ENCODE data around the gene ANKRD40.

DNA sequence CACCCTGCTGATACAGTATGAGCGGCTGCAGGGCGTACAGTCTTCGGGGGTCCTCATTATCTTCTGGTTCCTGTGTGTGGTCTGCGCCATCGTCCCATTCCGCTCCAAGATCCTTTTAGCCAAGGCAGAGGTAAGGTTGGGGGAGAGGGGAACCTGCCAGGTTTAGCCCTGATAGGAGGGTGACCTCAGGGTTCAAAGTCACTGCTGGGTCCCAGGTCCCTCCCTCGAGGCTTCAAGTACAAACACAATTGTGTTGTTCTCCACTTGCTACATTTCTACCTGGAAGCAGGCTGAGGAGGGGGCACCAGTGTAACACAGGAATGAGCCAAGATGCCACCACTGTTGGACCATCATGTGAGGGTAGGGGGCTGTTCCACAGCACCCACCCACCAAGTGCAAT is 50.7 kb downstream of the ANKRD40 start:
- TF ChIP-seq, protein P1, sequence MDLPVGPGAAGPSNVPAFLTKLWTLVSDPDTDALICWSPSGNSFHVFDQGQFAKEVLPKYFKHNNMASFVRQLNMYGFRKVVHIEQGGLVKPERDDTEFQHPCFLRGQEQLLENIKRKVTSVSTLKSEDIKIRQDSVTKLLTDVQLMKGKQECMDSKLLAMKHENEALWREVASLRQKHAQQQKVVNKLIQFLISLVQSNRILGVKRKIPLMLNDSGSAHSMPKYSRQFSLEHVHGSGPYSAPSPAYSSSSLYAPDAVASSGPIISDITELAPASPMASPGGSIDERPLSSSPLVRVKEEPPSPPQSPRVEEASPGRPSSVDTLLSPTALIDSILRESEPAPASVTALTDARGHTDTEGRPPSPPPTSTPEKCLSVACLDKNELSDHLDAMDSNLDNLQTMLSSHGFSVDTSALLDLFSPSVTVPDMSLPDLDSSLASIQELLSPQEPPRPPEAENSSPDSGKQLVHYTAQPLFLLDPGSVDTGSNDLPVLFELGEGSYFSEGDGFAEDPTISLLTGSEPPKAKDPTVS (IDR thresholded peaks at IDR 0.05; ENCODE audit: low read depth, low read length) = no peak
- TF ChIP-seq NFIC (IDR thresholded peaks at IDR 0.05; ENCODE audit: low read depth, low read length) (no peak), IKZF1 (conservative IDR thresholded peaks at IDR 0.05) (no peak), EGR1 (IDR thresholded peaks at IDR 0.05; ENCODE audit: borderline replicate concordance in 1 of 2, low read depth in 2 of 2, low read length in 2 of 2) (no peak), POLR2AphosphoS5 (IDR thresholded peaks at IDR 0.05; ENCODE audit: low read length) (no peak), POLR2AphosphoS2 (IDR thresholded peaks at IDR 0.05; ENCODE audit: low read depth, low read length) (no peak), BACH1 (IDR thresholded peaks at IDR 0.05; ENCODE audit: borderline replicate concordance) (no peak), FOXM1 (IDR thresholded peaks at IDR 0.05; ENCODE audit: low read depth, low read length) (no peak), SIX5 (IDR thresholded peaks at IDR 0.05; ENCODE audit: low read depth, low read length, severe bottlenecking) (no peak), TAF1 (IDR thresholded peaks at IDR 0.05; ENCODE audit: borderline replicate concordance, low read depth, low read length) (no peak), ZNF207 (IDR thresholded peaks at IDR 0.05; ENCODE audit: borderline replicate concordance) (no peak), SREBF2 (IDR thresholded peaks at IDR 0.05; ENCODE audit: low read length) (no peak)
- TF ChIP-seq, protein P2, sequence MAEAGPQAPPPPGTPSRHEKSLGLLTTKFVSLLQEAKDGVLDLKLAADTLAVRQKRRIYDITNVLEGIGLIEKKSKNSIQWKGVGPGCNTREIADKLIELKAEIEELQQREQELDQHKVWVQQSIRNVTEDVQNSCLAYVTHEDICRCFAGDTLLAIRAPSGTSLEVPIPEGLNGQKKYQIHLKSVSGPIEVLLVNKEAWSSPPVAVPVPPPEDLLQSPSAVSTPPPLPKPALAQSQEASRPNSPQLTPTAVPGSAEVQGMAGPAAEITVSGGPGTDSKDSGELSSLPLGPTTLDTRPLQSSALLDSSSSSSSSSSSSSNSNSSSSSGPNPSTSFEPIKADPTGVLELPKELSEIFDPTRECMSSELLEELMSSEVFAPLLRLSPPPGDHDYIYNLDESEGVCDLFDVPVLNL (IDR thresholded peaks at IDR 0.05; ENCODE audit: low read depth, low read length) = no peak
- TF ChIP-seq, protein P3, sequence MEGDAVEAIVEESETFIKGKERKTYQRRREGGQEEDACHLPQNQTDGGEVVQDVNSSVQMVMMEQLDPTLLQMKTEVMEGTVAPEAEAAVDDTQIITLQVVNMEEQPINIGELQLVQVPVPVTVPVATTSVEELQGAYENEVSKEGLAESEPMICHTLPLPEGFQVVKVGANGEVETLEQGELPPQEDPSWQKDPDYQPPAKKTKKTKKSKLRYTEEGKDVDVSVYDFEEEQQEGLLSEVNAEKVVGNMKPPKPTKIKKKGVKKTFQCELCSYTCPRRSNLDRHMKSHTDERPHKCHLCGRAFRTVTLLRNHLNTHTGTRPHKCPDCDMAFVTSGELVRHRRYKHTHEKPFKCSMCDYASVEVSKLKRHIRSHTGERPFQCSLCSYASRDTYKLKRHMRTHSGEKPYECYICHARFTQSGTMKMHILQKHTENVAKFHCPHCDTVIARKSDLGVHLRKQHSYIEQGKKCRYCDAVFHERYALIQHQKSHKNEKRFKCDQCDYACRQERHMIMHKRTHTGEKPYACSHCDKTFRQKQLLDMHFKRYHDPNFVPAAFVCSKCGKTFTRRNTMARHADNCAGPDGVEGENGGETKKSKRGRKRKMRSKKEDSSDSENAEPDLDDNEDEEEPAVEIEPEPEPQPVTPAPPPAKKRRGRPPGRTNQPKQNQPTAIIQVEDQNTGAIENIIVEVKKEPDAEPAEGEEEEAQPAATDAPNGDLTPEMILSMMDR (IDR thresholded peaks at IDR 0.05 in 2 of 3, conservative IDR thresholded peaks at IDR 0.05 in 1 of 3; ENCODE audit: control insufficient read depth in 2 of 3, extremely low read depth in 1 of 3, insufficient read depth in 1 of 3, low read depth in 3 of 3, low read length in 3 of 3) = no peak
